ENCODE measurements around the gene PPTC7. TPM values are rescaled to one million over a fixed set of nuclear protein-coding genes. Genes with fewer than 3 reads are reported as not detected.

PPTC7 gene
- total and polyA plus RNA-seq, 2 of the 13 experiments (the other 11 are each of a cell fraction or from before 2014, with no cell fraction given) = 4.8 to 12.3 TPM

- no peak; the same call in 1 of the 2 replicates for TF ChIP-seq REPIN1 (CRISPR knock-in tag; IDR thresholded peaks at IDR 0.05; ENCODE audit: borderline replicate concordance, low read depth)
- TF ChIP-seq ZNF44 (CRISPR knock-in tag; IDR thresholded peaks at IDR 0.05) = no peak
- peak; percentile 38 for TF ChIP-seq XRCC5 (optimal IDR thresholded peaks at IDR 0.05; ENCODE audit: low read length)
- TF ChIP-seq SMC3 (IDR thresholded peaks at IDR 0.05; ENCODE audit: low read length) = peak; percentile 2; the same call in 1 of the 2 replicates
- 0 out of 2 replicates have a peak, but pooled peaks have one; percentile 34 for TF ChIP-seq TOPORS (CRISPR knock-in tag; IDR thresholded peaks at IDR 0.05)
- no peak for TF ChIP-seq MAF1 (CRISPR knock-in tag; IDR thresholded peaks at IDR 0.05; ENCODE audit: borderline replicate concordance)
- no peak for TF ChIP-seq FOXA1 (IDR thresholded peaks at IDR 0.05)
- 0 out of 2 replicates have a peak, but pooled peaks have one; percentile 25 for TF ChIP-seq FOXA1 (CRISPR knock-in tag; IDR thresholded peaks at IDR 0.05)
- no peak for TF ChIP-seq CREB1 (IDR thresholded peaks at IDR 0.05)
- TF ChIP-seq CREB1 (CRISPR knock-in tag; IDR thresholded peaks at IDR 0.05) = no peak
- no peak for TF ChIP-seq WIZ (CRISPR knock-in tag; IDR thresholded peaks at IDR 0.05)
- peak; percentile 37; the same call in 1 of the 2 replicates for TF ChIP-seq DMAP1 (CRISPR knock-in tag; IDR thresholded peaks at IDR 0.05)
- no peak for TF ChIP-seq SOX6 (IDR thresholded peaks at IDR 0.05)
- peak; percentile 79 for TF ChIP-seq SOX6 (CRISPR knock-in tag; IDR thresholded peaks at IDR 0.05)
- peak; percentile 47 for TF ChIP-seq ASH2L (IDR thresholded peaks at IDR 0.05; ENCODE audit: insufficient read length, low read depth, low read length)
- TF ChIP-seq ATRX (CRISPR knock-in tag; IDR thresholded peaks at IDR 0.05; ENCODE audit: borderline replicate concordance) = no peak
- TF ChIP-seq CBFB (CRISPR knock-in tag; IDR thresholded peaks at IDR 0.05) = no peak
- peak; percentile 36; the same call in 1 of the 2 replicates for TF ChIP-seq ZNF644 (CRISPR knock-in tag; IDR thresholded peaks at IDR 0.05; ENCODE audit: low read depth)
- TF ChIP-seq NRL (CRISPR knock-in tag; IDR thresholded peaks at IDR 0.05; ENCODE audit: borderline replicate concordance) = no peak
- no peak for TF ChIP-seq GMEB2 (CRISPR knock-in tag; IDR thresholded peaks at IDR 0.05; ENCODE audit: low read depth)
- no peak for TF ChIP-seq HNF4G (IDR thresholded peaks at IDR 0.05; ENCODE audit: borderline replicate concordance, low read depth, low read length)
- 0 out of 2 replicates have a peak, but pooled peaks have one; percentile 31 for TF ChIP-seq HNF4G (CRISPR knock-in tag; IDR thresholded peaks at IDR 0.05; ENCODE audit: borderline replicate concordance, low read depth)
- TF ChIP-seq NCOR1 (IDR thresholded peaks at IDR 0.05; ENCODE audit: borderline replicate concordance, low read length) = peak; percentile 49; the same call in 1 of the 2 replicates
- peak; percentile 38 for TF ChIP-seq PAXIP1 (CRISPR knock-in tag; conservative IDR thresholded peaks at IDR 0.05)
These were observed 16.9 kb downstream of the PPTC7 start (continued) for GRCh38 chr12:110565894-110566871.
